ENCODE data around the gene ARFGEF2.
"Not testable (repeated sequence)": the region's sequence is repeated elsewhere in the genome, so short reads cannot be mapped to it uniquely, and the experiment has no call there.

The ARFGEF2 gene

DNA sequence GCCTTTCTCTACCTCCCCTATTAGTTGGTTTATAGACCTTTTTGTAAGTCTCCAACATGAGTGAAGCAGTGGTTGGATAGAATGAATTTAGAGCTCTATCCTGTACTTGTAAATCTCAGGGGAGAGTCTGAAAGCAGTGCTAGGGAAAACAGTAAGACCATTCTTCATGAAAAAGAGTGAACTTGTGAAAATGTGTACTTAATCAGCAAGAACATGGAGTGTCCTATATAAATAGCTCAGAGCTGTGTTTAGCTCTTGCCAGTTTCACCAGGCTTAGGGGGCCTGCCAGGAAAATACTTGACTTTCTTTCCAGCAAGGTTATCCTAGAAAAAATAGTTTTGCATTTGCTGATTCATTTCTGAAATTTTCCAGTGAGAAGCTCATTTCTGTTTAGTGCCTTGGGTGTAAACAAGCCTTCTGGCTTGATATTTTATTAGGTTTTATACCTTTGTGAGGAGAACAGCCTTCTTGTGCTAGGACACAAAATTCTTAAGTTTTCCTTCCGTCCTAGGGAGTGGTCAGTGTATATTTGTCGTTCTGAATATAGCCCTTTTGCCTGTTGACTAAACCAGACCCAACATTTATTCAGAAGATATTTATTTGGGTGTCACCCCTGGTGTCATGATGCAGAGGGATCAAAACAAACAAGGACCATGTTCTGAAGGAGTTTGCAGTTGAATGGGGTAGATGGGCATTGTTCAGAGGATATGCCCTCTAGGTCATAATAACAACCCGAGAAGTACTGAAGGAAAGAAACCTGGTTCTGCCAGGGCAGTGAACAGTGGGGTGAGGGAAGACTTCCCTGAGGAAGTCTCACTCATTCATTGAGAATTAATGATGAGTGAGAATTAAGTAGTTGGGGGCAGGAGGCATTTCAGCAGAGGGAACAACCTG lies 7.6 kb downstream of the ARFGEF2 start:
- DNase-seq (ENCODE audit: low read depth) = no peak

DNA sequence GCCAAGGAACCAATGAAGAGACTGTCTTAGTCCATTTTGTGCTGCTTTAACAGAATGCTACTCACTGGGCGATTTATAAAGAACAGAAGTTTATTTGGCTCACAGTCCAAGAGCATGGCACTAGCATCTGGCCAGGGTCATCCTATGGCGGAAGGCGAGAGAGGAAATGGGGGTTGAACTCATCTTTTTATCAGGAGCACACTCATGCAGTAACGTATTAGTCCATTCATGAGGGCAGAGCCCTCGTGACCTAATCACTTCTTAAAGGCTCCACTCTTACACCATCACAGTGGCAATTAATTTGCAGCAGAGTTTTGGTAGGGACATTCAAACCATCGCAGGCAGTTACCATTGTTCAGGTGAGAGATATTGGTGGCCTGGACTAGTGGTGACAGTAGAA lies 8.5 kb downstream of the ARFGEF2 start:
- no peak for DNase-seq (ENCODE audit: low read depth)

DNA sequence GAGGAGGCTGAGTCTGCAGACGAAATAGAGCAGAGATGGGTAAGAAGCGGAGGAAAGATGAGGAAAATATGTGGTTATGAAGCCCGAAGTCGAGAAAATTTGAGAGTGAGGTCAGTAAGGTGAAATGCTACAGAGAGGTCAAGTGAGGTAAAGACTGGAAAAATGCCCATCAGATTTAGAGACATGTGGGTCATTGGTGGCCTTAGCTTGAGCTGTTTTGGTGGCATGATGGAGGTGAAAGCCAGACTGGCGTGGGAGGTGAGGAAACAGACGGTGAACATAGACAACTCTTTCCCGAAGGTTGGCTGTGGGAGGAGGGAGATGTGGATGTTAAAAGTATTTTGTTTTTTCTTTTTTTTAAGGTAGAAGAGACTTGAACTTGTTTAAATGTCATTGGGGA lies 9.4 kb downstream of the ARFGEF2 start:
- DNase-seq (ENCODE audit: low read depth) = no peak

DNA sequence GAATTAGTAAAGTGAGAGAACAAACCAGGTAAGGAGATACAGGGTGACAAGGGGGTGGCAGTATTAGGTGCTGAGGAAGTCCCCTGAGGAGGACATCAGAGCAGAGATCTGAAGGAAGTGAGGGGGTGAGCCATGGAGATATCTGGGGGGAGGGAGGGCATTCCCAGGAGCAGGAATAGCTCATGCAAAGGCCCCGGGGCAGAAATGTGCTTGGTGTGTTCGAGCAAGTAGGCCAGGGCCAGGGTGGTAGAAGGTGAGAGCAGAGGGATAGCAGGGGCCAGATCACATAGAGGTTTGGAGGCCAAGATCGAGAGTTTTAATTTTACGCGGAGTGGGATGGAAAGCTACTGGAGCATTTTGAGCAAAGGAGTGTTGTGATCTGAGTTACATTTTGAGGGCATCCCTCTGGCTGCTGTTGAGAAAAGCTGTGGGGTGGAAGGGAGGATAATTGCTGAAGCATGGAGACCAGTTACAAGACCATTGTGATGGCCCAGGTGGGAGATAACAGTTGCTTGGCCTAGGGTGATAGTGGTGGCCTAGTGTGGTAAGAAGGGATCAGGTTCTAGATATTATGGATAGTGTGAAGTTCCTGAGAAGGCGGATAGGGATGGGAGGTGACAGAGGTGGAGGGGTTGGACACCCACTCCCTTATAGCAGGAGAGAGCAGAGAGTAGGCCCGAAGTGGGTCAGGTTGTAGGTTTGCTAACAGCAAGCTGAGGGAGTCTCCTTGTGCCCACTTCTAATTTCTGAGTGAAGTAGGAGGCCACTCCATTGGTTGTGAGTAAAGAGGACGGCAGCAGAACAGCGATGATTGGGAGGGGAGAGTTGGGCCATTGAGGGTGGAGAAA lies 10.2 kb downstream of the ARFGEF2 start:
- DNase-seq (ENCODE audit: low read depth) = no peak

GRCh38 chr20:48932375-48932941 lies 10.9 kb downstream of the ARFGEF2 start:
- DNase-seq (ENCODE audit: low read depth) = no peak

- no peak for DNase-seq (ENCODE audit: low read depth)
Measured at GRCh38 chr20:48933017-48933766, 11.7 kb downstream of the ARFGEF2 start.

- DNase-seq (ENCODE audit: low read depth) = not testable (repeated sequence)
Measured at GRCh38 chr20:48934273-48934877, 12.9 kb downstream of the ARFGEF2 start.

DNA sequence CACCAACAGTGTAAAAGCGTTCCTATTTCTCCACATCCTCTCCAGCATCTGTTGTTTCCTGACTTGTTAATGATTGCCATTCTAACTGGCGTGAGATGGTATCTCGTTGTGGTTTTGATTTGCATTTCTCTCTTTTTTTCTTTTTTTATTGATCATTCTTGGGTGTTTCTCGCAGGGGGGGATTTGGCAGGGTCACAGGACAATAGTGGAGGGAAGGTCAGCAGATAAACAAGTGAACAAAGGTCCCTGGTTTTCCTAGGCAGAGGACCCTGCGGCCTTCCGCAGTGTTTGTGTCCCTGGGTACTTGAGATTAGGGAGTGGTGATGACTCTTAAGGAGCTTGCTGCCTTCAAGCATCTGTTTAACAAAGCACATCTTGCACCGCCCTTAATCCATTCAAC lies 13.5 kb downstream of the ARFGEF2 start:
- not testable (repeated sequence) for DNase-seq (ENCODE audit: low read depth)

- not testable (repeated sequence) for DNase-seq (ENCODE audit: low read depth)
Measured at GRCh38 chr20:48936178-48936577, 14.7 kb downstream of the ARFGEF2 start.

DNA sequence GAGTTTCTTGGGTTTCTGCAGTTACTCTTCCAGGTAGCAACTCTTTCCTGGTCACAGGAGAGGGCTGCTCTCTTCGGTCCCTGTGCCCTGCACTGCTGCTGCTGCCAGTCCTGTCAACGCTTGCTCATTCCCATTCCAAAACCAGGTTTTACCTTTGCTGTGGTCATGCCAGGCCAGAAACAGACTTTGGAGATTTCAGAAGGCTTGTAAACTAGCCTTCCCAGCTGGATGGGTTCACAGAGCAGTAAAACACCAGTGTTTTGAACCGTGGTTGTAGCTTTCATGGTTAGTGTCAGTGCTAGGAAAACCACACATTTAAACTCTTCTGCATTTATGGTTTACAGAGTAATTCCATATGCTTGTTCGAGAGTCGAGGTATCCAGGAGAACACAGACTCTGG lies 16.2 kb downstream of the ARFGEF2 start:
- DNase-seq (ENCODE audit: low read depth) = no peak

DNA sequence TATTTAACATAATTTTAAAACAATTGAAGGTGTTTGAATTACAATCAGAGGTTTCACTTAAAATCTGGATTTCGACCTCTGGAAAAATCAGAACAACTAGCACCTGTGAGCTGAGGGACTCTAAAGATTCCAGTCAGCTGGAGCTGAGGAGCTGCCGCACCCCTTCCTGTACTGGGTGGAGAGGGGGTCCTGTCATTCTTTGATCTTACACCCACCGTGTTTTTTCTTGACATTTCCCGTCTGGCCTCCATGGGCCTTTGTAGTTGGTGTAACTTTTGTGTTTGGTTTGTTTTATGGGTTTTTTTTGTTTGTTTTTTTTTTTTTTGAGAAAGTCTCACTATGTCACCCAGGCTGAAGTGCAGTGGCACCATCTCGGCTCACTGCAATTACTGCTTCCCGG lies 17.2 kb downstream of the ARFGEF2 start:
- no peak for DNase-seq (ENCODE audit: low read depth)

- no peak for DNase-seq (ENCODE audit: low read depth)
Measured at GRCh38 chr20:48940170-48940569, 18.7 kb downstream of the ARFGEF2 start.

GRCh38 chr20:48941467-48941866 lies 20.0 kb downstream of the ARFGEF2 start:
- DNase-seq (ENCODE audit: low read depth) = no peak

- no peak for DNase-seq (ENCODE audit: low read depth)
Measured at GRCh38 chr20:48942730-48943129, 21.2 kb downstream of the ARFGEF2 start.

GRCh38 chr20:48944663-48945297 lies 23.3 kb downstream of the ARFGEF2 start:
- DNase-seq (ENCODE audit: low read depth) = no peak

GRCh38 chr20:48945840-48946514 lies 24.5 kb downstream of the ARFGEF2 start:
- DNase-seq (ENCODE audit: low read depth) = no peak

DNA sequence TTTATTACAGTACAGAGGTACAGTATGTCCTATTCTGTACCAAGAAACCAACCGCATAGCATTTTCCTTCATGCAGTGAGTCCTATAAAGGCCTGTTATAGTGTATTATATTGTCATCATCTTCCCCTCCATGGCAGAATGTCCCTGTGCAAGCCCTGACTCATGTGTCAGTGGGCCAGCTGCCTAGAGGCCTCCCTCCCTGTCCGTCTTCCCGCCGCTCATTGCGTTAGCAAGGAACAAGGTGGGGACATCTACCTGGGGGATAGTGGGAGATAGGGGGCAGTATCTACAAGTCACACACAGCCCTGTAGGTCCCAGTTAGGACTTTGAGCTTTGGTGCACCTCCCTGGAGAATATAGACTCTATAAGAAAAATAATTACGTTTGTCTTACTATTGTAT lies 27.1 kb downstream of the ARFGEF2 start:
- DNase-seq (ENCODE audit: low read depth) = no peak

- DNase-seq (ENCODE audit: low read depth) = no peak
Measured at GRCh38 chr20:48949304-48950170, 28.0 kb downstream of the ARFGEF2 start.

GRCh38 chr20:48951041-48951440 lies 29.5 kb downstream of the ARFGEF2 start:
- DNase-seq (ENCODE audit: low read depth) = no peak

Measured in activated T-cell treated with anti-CD3 and anti-CD28 coated beads for 24 hours (primary cell).